Motor neuron (in vitro differentiated cells): ENCODE data around the gene TTC33. TPM values are rescaled to one million over a fixed set of nuclear protein-coding genes. Genes with fewer than 3 reads are reported as not detected.
"Not testable (repeated sequence)": the region's sequence is repeated elsewhere in the genome, so short reads cannot be mapped to it uniquely, and the experiment has no call there.

Experiments used
- ATAC-seq, 8 experiments: fragments of 200-7000 bp; cut with Tn5 transposase; replicated peaks in 6 of 8; 2 replicates each; pipeline ENCODE4 v1.8.0; 2021; ENCODE audit warnings: mild to moderate bottlenecking in 8 of 8, moderate library complexity in 8 of 8
- H3K27ac ChIP-seq, 2 donors: fragments of 250-450 bp; sonication (Bioruptor Pico); 2 replicates each; pipeline ENCODE4 v1.9.0; 2021; ENCODE audit warnings: antibody characterized with exemption in 2 of 2, mild to moderate bottlenecking in 2 of 2, moderate library complexity in 1 of 2
- H3K4me1 ChIP-seq, 2 donors: fragments of 250-450 bp; sonication (Bioruptor Pico); replicated peaks in 1 of 2; 2 replicates each; pipeline ENCODE4 v1.6.1; 2021; ENCODE audit warnings: antibody characterized with exemption in 2 of 2, mild to moderate bottlenecking in 2 of 2, moderate library complexity in 1 of 2
- H3K4me3 ChIP-seq, 5 donors: fragments of 250-450 bp; sonication (Bioruptor Pico); 2 replicates each; pipeline ENCODE4 v1.9.0; 2021; ENCODE audit warnings: antibody characterized with exemption in 5 of 5, mild to moderate bottlenecking in 5 of 5, moderate library complexity in 4 of 5
- WGBS, 10 experiments: fragments of 450-650 bp; shearing (Covaris generic); methylation state at CpG; one replicate each; pipeline ENCODE4 v1.0.0; 2022; 5-methylcytosine and 5-hydroxymethylcytosine counted together
- in situ Hi-C, 9 experiments: fragments of 400-800 bp; cut with MboI; loops; one replicate each; pipeline ENCODE4 v1.15.0; 2021; ENCODE audit warnings: low sequenced_read_pairs in 9 of 9, low pct_unique_long_range_greater_than_20kb in 2 of 9; ENCODE audit not compliant: unreplicated experiment in 9 of 9
- total RNA-seq, 8 experiments: library from RNA; unstranded; fragments of 300-600 nt; gene quantifications; 2 replicates each; pipeline versions ENCODE4 v1.2.3 to v1.2.4, GENCODE V29; 2022

The TTC33 gene, protein sequence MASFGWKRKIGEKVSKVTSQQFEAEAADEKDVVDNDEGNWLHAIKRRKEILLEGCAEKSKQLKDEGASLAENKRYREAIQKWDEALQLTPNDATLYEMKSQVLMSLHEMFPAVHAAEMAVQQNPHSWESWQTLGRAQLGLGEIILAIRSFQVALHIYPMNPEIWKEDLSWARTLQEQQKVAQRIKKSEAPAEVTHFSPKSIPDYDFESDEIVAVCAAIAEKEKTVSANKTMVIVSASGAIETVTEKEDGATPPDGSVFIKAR
- total RNA-seq, result 10 to 100 TPM in 7 of 8 experiments, 1 to 10 TPM in 1; 6.8 to 25.5 (median 16.5) TPM

GRCh38 chr5:40755407-40756365 is at the start of gene TTC33:
Gene TTC33 (minus strand): TSS chr5:40755961. CDS start chr5:40747018, 8,943 bp downstream.
- in situ Hi-C loops, result loop anchor here in 1 of 9 experiments (10.0 kb wide), 1 partner anchor 79 kb away; the partner anchor contains the start of gene RPL37
- peak within 1 kb of the TSS; percentile 81 to 91 (median 87) for H3K4me3 ChIP-seq
- H3K27ac ChIP-seq, result peak within 1 kb of the TSS; percentile 76 to 83
- ATAC-seq, result peak; percentile 88 to 96 (median 96)
- WGBS, 10 experiments, result 2 to 37% (median 12%) methylated on average over 4 to 36 of the region's 80 CpGs; no CpG with 5 or more reads in 3 of the 10 experiments
- H3K4me1 ChIP-seq, result peaks cover 7 to 12% of the 10 kb centered on the region in 2 donors

GRCh38 chr5:40801771-40802562 is 46.2 kb upstream of the TTC33 start:
- in situ Hi-C loops, result no loop called here
- Histone ChIP-seq H3K4me3 (no peak overlapping the region), H3K27ac (no peak overlapping the region), H3K4me1 (peaks cover 5 to 6% of the 10 kb centered on the region in 2 donors)
- WGBS, 10 experiments, result 55 to 100% (median 90%) methylated on average over 1 to 5 of the region's 8 CpGs; no CpG with 5 or more reads in 1 of the 10 experiments
- ATAC-seq, result no peak

GRCh38 chr5:40799258-40799657 is 43.5 kb upstream of the TTC33 start:
- Histone ChIP-seq H3K4me3 (peak overlapping the region in 4 of 5 donors; percentile 81 to 94 (median 91)), H3K4me1 (peaks cover 7 to 14% of the 10 kb centered on the region in 2 donors), H3K27ac (no peak overlapping the region)
- in situ Hi-C loops, result no loop called here
- ATAC-seq, result no peak
- 0 to 29% (median 0%) methylated on average over 1 of the region's 1 CpG; no CpG with 5 or more reads in 2 of the 10 experiments for WGBS, 10 experiments

GRCh38 chr5:40798801-40799210 is 43.0 kb upstream of the TTC33 start:
- WGBS, 10 experiments, result 0 to 20% (median 1%) methylated on average over 1 to 7 of the region's 7 CpGs
- Histone ChIP-seq H3K27ac (peak overlapping the region; percentile 83 to 96), H3K4me3 (peak overlapping the region; percentile 81 to 94 (median 89)), H3K4me1 (peaks cover 7 to 14% of the 10 kb centered on the region in 2 donors)
- peak in 5 of 8 experiments; percentile 30 to 43 (median 36) for ATAC-seq
- in situ Hi-C loops, result no loop called here

DNA sequence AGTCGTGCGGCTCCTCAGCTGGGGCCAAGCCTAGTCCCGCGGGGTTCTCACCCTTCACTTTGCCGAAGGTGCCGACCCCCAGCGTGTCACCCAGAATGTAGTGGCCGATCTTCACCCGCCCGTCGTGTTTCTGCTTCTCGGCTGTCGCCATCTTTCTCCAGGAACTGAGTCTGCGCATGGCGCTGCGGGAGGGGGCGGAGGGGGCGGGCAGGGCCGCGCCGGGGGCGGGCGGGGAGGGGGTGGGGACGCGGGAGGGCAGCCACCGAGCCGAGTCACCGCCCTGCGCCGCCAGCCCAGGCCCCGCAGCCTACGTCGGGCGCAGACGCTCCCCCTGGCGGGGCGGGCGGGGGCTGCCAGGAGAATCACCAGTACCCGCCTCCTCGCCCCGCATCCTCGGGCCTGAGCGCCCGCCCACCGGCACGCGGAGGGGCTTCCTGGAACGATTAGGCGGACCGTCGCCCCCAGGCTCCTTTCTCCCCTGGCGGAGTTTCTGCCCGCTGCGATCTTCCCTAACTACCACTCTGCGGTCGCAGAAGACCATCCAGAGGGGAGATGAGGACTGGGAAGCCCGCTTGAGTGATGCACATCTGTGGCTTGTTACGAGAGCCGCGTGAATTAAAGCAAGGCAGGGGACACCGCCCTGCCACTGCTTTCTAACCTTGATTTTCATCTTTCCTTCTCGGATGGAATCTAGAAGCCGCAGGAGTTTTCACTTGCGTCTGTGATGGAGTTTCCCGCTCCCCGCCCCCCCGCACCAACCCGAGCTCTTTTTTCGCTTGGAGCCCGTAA is 42.4 kb upstream of the TTC33 start, which contains the start of gene PRKAA1:
Gene PRKAA1, minus strand, starts transcription at position 363 of the 789 bp plus-strand sequence. Its CDS starts 185 bp downstream, at position 178.
- Histone ChIP-seq H3K27ac (peak within 1 kb of the TSS; percentile 91 to 96), H3K4me3 (peak within 1 kb of the TSS; percentile 81 to 94 (median 89)), H3K4me1 (peaks cover 7 to 14% of the 10 kb centered on the region in 2 donors)
- WGBS, 10 experiments, result 0 to 3% (median 0%) methylated on average over 1 to 18 of the region's 70 CpGs; no CpG with 5 or more reads in 4 of the 10 experiments
- in situ Hi-C loops, result no loop called here
- peak; percentile 89 to 96 (median 94) for ATAC-seq

- H3K27ac ChIP-seq, result peak overlapping the region; percentile 91 to 96
- H3K4me1 ChIP-seq, result peaks cover 7 to 14% of the 10 kb centered on the region in 2 donors
- in situ Hi-C loops, result no loop called here
- WGBS, 10 experiments, result 0 to 2% (median 0%) methylated on average over 1 to 17 of the region's 56 CpGs; no CpG with 5 or more reads in 1 of the 10 experiments
- peak; percentile 60 to 84 (median 82) for ATAC-seq
- peak overlapping the region; percentile 81 to 94 (median 89) for H3K4me3 ChIP-seq
Measured at GRCh38 chr5:40797273-40798011, 41.7 kb upstream of the TTC33 start.

GRCh38 chr5:40796487-40796889 is 40.7 kb upstream of the TTC33 start:
- 0 to 77% (median 56%) methylated on average over 1 to 3 of the region's 3 CpGs for WGBS, 10 experiments
- in situ Hi-C loops, result no loop called here

DNA sequence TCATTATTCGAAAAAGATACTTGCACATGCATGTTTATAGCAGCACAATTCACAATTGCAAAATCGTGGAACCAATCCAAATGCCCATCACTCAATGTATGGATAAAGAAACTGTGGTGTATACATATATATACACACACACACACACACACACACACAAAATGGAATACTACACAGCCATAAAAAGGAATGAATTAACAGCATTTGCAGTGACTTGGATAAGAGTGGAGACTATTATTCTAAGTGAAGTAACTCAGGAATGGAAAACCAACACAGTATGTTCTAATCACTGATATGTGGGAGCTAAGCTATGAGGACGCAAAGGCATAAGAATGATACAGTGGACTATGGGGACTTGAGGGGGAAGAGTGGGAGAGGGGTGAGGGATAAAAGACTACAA is 39.1 kb upstream of the TTC33 start:
- H3K27ac ChIP-seq, result not testable (repeated sequence)

More at GRCh38 chr5:40796487-40796889, 40.7 kb upstream of the TTC33 start:
- no peak for ATAC-seq
- Histone ChIP-seq H3K4me1 (peaks cover 7 to 14% of the 10 kb centered on the region in 2 donors), H3K4me3 (peak overlapping the region in 1 of 5 donors; percentile 94), H3K27ac (no peak overlapping the region)

GRCh38 chr5:40794340-40794739 is 38.6 kb upstream of the TTC33 start:
- ATAC-seq, in situ Hi-C loops, H3K4me3 ChIP-seq, H3K27ac ChIP-seq, H3K4me1 ChIP-seq: not testable (repeated sequence)

More for the DNA sequence above, 39.1 kb upstream of the TTC33 start:
- H3K4me3 ChIP-seq, ATAC-seq, in situ Hi-C loops: not testable (repeated sequence)
- 100% methylated on average over 1 to 3 of the region's 3 CpGs; no CpG with 5 or more reads in 6 of the 10 experiments for WGBS, 10 experiments
- peaks cover 7 to 14% of the 10 kb centered on the region in 2 donors for H3K4me1 ChIP-seq

GRCh38 chr5:40792691-40793090 is 36.9 kb upstream of the TTC33 start:
- H3K4me3 ChIP-seq, H3K27ac ChIP-seq, in situ Hi-C loops, ATAC-seq, H3K4me1 ChIP-seq: not testable (repeated sequence)
- 88 to 100% (median 98%) methylated on average over 1 to 10 of the region's 10 CpGs for WGBS, 10 experiments

GRCh38 chr5:40791715-40792139 is 36.0 kb upstream of the TTC33 start:
- H3K27ac ChIP-seq, result no peak overlapping the region
- peak in 2 of 8 experiments; percentile 27 to 47 for ATAC-seq
- 42 to 96% (median 77%) methylated on average over 2 to 3 of the region's 3 CpGs; no CpG with 5 or more reads in 1 of the 10 experiments for WGBS, 10 experiments
- H3K4me1 ChIP-seq, result peaks cover 2 to 5% of the 10 kb centered on the region in 2 donors
- in situ Hi-C loops, result no loop called here
- no peak overlapping the region for H3K4me3 ChIP-seq
